Spleen (tissue), 7 donors: ENCODE data around the gene ERLEC1.

Experiments
- CTCF ChIP-seq, 11 experiments: fragments of 200-600 bp in 7 of 11; fragments of 450-650 bp in 4 of 11; sonication (generic) in 4 of 11; IDR thresholded peaks in 8 of 11; conservative IDR thresholded peaks in 3 of 11; 1 replicate in 7 of 11; 2 replicates in 4 of 11; pipeline versions ENCODE4 v1.4.0 to v1.8.0; 2016 to 2021; ENCODE audit warnings: antibody characterized with exemption in 11 of 11, inconsistent platforms in 4 of 11, mild to moderate bottlenecking in 1 of 11
- POLR2A ChIP-seq, 3 donors: fragments of 450-650 bp; IDR thresholded peaks; one replicate each; pipeline ENCODE4 v1.5.1; 2017; ENCODE audit warnings: antibody characterized with exemption in 3 of 3, mild to moderate bottlenecking in 1 of 3
- donor health status: DM: no; HTN: no; CAD: no; lungs with moderate emphysema.
- donor health status: DM: no; HTN: no; CAD: no.
- donor health status: DM: no; HTN: no; CAD: no.

GRCh38 chr2:53784436-53784835 lies 2.4 kb upstream of the ERLEC1 start:
- TF ChIP-seq CTCF (IDR thresholded peaks at IDR 0.05 in 8 of 11, conservative IDR thresholded peaks at IDR 0.05 in 3 of 11) (no peak), POLR2A (IDR thresholded peaks at IDR 0.05) (no peak)
